ENCODE results near the gene RAPH1.

Gene RAPH1

GRCh38 chr2:203535078-203535783 lies at the start of gene RAPH1:
Gene RAPH1 (minus strand): TSS chr2:203535301. CDS start chr2:203495353, 39,948 bp downstream.
- peak; percentile 79 for DNase-seq

- peak; percentile 38 for DNase-seq
Observed at GRCh38 chr2:203584784-203585183, 49.7 kb upstream of the RAPH1 start.

- DNase-seq = peak; percentile 86
Observed at GRCh38 chr2:203583701-203584100, 48.6 kb upstream of the RAPH1 start.

GRCh38 chr2:203583084-203583695 lies 48.1 kb upstream of the RAPH1 start:
- DNase-seq = no peak

GRCh38 chr2:203582468-203582867 lies 47.4 kb upstream of the RAPH1 start:
- no peak for DNase-seq

GRCh38 chr2:203580844-203581243 lies 45.7 kb upstream of the RAPH1 start:
- DNase-seq = no peak

DNA sequence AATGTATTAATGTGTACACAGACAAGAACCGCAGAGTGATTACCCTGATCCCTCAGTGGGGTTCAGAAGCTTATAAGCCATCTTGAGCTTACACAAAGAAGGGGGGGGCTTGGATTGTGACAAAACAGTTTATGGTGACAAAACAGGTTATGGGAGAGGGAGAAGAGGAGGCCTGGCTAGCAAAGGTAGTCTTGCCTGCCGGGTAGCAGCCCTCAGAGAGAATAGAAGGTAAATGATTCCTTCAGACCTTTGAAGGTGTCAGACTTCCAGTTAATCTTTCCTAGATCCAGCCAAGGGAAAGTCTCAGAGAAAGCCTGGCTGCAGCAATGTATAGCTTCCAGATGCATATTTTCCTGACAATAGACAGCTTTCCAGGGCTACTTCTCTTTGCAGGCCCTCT lies 44.6 kb upstream of the RAPH1 start:
- DNase-seq = no peak

DNA sequence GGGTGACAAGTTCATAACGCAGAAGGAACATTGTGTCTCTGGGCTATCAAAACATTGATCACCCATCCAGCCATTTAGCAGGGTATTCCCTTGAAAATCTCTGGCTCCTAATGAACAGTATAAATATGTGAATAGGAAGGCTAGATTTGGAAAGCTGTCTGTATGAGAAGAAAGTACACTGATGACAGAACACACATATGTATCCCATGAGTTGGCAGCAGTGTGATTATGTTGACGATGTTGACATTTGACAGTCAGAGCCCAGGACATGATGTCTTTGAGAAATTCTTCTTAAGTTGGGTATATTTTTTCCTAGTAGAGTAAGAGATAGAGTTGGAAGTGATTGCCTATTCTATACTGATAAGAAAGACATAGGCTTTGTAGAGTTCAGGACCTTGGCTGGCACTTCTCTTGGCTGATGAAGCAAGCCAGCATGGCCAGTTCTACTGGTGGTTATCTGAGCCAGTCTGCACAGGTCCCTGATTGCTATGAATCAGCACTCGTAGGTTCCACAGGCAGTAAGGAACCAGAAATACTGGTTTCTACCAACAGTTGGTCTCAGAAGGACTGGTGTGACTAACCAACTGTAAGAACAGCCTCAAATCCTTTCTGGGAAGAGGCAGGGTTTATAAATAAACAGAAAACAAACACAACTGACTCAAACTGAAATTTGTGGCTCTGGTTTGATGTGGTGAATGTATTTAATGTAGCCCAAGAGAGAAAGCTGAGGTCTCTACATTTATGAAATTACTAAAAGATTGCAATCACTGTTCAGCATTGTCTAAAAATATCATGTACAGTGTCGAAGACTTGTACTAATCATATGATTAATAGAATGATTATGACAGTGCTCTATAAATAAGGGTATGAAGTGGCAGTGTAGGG lies 43.9 kb upstream of the RAPH1 start:
- peak; percentile 94 for DNase-seq

DNA sequence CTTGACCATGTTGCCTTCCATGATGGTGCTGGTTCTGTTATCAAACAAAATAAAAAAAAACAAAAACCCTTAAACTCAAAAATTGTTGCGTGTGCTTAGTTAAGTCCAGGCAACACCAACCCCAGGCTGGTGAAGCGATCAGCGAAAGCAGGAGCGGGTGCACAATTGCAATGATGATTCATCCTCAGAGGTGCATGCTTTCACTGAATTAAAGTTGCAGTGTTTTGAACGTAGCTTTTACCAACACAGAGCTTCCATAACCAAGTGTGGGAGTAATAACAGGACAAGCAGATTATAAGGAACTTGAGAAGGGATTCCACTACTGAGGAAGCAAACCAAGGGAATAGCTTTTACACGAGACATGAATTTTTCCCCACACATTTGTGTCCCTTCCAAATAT lies 39.7 kb upstream of the RAPH1 start:
- DNase-seq = no peak

GRCh38 chr2:203572316-203572715 lies 37.2 kb upstream of the RAPH1 start:
- DNase-seq = no peak

DNA sequence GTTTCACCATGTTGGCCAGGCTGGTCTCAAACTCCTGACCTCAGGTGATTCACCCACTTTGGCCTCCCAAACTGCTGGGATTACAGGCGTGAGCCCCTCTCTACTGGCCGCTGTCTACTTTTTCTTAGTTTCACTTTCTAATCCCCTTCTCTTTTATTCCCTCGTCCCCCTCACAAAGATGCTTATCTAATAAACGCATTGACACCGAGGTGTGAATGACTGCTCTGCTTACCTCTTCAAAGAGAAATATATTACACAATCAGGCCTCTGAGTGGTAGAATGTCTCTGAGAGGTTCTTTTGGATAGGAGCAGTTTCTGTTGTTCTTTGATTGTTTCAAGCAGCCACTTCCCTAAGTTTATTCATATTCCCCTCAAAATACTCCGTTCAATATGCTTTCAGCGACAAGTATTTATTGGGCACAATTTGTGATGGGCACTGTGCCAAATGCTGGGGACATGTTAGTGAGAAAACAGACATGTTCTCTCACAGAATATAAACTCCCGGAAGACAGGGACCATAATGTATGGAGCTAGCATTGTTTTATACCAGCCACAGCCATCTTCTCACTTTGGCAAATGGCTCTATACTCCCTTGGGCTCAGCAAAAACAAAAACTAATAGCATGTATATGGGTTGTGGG lies 34.7 kb upstream of the RAPH1 start:
- no peak for DNase-seq

DNA sequence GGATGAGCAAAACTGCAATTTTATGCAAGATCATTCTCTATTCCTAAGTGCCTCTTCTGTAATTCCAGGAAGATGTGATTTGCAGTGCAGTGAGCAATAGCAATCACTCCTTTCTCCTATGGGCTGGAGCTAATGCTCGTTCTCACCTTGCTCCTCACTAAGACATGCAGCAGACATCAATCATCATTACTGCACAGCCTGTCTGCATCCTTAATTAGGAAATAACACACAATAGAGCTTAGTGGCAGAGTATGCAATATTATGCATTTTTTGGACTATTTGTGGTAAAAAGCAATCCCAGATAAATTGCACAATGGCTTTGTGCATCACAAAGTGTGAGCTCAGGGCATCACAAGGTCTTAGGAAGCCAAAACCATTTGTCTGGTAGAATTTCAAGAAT lies 32.6 kb upstream of the RAPH1 start:
- no peak for DNase-seq

DNA sequence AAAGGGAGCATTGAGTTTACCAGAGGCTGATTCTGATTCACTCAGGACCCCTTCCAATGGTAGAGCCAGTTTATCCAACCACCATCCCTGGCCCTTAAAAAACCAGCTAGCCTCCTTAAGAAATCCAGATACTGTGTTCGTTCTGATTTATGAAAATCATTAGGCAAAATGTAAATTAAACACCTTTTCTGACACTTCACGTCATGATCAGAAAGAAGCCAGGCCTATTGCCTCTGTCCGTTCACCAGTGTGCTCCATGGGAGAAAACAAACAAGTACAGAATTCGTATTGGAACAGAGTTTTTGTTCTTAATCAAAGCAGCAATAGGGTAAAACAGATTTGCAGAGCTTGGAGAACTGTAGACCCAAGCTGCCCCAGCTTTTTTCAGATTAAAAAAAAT lies 31.1 kb upstream of the RAPH1 start:
- DNase-seq = no peak

DNA sequence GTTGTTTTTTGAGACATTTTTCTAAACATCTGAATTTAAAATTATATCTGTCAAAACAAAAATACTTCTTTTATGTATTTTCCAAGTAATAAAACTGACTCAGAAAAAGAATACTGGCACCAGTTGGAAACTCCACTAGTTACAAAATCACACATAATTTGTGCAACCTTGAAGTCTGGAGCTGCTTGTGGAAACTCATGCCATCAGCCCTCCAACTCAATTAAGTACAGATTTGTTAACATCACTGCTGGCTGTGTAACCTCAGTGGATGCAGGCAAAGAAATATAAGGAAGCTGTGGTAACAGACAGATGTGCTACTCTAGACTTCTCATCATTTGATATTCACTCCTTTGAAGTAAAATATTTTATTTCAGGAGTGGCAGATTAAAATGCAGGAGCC lies 30.0 kb upstream of the RAPH1 start:
- no peak for DNase-seq

- DNase-seq = no peak
Observed at GRCh38 chr2:203562268-203562667, 27.2 kb upstream of the RAPH1 start.

DNA sequence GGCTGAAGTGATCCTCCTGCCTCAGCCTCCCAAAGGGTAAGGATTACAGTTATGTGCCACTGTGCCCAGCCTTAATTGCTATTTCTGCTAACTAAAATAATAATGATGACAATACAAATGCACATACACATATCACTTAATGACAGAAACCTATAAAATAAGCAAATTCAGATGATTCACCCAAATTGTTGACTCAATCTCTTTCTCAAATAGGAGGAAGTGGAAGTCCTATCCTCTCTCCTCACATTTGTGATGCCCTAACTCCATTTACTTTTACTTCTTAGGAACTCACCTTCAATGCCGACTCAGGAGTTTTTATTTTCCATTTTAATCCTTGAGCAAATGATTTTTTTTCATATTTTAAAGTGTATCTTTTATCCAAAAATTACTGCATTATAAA lies 24.5 kb upstream of the RAPH1 start:
- DNase-seq = no peak

GRCh38 chr2:203553784-203554183 lies 18.7 kb upstream of the RAPH1 start:
- no peak for DNase-seq

DNA sequence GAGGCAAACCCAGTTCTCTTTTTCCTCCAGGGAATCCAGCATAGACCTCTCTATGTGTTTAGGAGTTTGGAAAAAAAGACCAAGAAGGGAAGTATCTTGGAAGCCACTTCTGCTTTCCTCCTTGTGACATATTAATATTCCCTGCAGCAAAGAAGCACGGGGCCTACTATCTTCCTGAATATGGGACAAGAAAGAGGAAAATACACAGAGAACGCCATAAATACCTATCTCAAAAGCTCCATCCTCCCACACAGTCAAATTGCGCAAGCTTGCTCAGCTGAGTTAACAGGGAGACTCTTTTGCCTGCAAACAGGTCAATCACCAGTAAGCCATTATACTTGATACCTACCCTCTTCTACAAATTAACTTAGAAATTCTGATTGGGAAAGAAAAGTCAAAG lies 16.7 kb upstream of the RAPH1 start:
- no peak for DNase-seq

DNA sequence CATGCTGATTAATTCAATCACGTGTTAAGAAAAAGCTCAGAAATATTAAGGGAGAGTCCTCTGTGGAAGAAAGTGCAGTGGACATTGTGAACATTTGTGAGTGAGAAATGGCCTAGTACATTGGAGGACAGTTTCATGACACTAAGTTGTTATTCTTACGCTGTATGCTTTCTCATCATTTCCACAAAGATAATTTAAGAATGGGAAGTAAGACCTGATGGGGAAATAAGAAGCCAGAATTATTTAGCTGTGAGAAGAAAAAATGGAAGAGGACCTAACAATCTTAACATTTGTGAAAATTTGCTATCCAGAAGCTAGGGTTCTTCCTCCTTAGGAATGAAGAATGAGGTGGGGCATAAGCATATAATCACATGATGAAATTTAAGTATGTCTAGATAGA lies 15.2 kb upstream of the RAPH1 start:
- DNase-seq = no peak

DNA sequence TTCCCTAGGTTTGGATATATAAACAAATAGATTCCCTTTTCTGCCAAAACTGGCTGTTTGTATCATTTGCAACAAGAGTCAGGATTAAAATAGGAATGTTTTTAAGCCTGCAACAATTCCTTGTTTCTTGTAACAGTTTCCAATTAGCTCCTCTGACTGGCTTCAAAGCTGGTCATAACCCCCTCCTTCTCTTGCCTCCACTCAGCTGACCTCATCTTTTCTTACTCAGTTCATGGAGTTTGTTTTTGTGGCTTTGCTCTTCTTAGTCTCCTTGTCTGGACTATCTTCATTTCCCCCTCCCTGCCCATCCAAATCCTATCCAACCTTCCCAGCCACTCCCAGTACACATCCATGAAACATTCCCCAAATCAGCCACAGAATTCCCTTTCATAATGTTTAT lies 14.3 kb upstream of the RAPH1 start:
- no peak for DNase-seq

DNA sequence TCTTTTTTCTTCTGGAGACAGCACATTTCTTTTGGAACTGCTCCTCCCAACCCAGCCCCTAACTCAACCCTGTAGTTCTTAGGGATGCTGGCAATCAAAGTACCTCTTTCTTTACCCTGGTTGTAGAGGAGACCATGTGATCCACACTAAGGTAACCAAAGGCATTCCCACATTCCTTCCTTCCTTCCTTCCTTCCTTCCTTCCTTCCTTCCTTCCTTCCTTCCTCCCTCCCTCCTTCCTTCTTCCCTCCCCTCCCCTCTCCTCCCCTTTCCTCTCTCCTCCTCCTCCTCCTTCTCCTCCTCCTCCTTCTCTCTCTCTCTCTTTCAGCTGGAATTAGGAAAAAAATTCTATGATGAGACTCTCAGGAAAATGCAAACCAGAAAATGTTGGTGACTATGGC lies 13.8 kb upstream of the RAPH1 start:
- DNase-seq = no peak

DNA sequence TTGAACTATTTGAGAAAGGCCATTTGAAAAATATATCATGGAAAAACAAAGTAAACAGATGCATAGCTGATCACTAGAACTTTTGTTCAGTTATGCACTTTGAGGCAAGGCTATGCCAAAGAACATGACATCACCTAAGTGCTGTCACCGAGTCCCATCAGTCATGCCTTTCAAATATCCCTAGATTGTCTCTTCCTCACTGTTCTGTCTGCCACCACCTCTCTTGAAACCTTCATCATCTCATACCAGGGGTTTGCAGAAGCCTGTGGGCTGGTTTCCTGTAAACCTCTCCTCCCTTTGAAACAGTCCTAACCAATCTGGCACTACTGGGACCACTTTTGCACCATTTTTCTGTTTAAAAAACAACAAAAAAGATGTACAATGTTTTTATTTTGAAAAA lies 12.3 kb upstream of the RAPH1 start:
- DNase-seq = peak; percentile 10

- no peak for DNase-seq
Observed at GRCh38 chr2:203544402-203544801, 9.3 kb upstream of the RAPH1 start.

All from activated CD4-positive, alpha-beta T cell treated with anti-CD3 and anti-CD28 coated beads, Interleukin-2, Interleukin-6, amounts not matched to agents 100 ng/mL and 50 ng/mL, durations not matched to agents 16 hours and 8 hours (primary cell).